Neural cell (in vitro differentiated cells): ENCODE measurements around the gene SLC25A27.

Experiments used
- CTCF ChIP-seq: fragments of 450-650 bp; IDR thresholded peaks from 2 replicates; pipeline ENCODE4 v1.5.1; 2014; ENCODE audit warnings: antibody characterized with exemption, mild to moderate bottlenecking, moderate library complexity; ENCODE audit not compliant: poor library complexity, severe bottlenecking
- EP300 ChIP-seq: fragments of 450-650 bp; conservative IDR thresholded peaks from 2 replicates; pipeline ENCODE4 v1.6.1; 2014; ENCODE audit warnings: antibody characterized with exemption, mild to moderate bottlenecking, moderate library complexity; ENCODE audit not compliant: poor library complexity, severe bottlenecking
- EZH2 ChIP-seq: fragments of 200-600, 300-800 bp; shearing (Covaris generic), sonication (generic); IDR thresholded peaks from 2 replicates; pipeline ENCODE4 v1.6.1; 2014; ENCODE audit warnings: antibody characterized with exemption, low read length, borderline replicate concordance, mild to moderate bottlenecking; ENCODE audit not compliant: insufficient read depth, poor library complexity, severe bottlenecking
- REST ChIP-seq: IDR thresholded peaks from 2 replicates; pipeline ENCODE4 v1.6.1; 2012; ENCODE audit warnings: borderline replicate concordance

GRCh38 chr6:46720401-46720800 lies 67.6 kb downstream of the SLC25A27 start:
- no peak for TF ChIP-seq CTCF
- no peak for TF ChIP-seq EZH2
- TF ChIP-seq REST: no peak
- no peak for TF ChIP-seq EP300
